Rectal smooth muscle tissue (tissue), 1 donor: ENCODE measurements around the gene TLDC2.
"Not testable (repeated sequence)": the region's sequence is repeated elsewhere in the genome, so short reads cannot be mapped to it uniquely, and the experiment has no call there.

Experiments used
- H3K27ac ChIP-seq: one replicate; pipeline ENCODE4 v1.7.0; 2013; ENCODE audit warnings: low read depth, low read length, inconsistent platforms
- H3K27me3 ChIP-seq: one replicate; pipeline ENCODE4 v1.7.0; 2013; ENCODE audit warnings: low read length; ENCODE audit not compliant: control insufficient read depth, insufficient read depth
- H3K36me3 ChIP-seq: one replicate; pipeline ENCODE4 v1.7.0; 2013; ENCODE audit warnings: low read length; ENCODE audit not compliant: control insufficient read depth, insufficient read depth
- H3K4me1 ChIP-seq: one replicate; pipeline ENCODE4 v1.7.0; 2013; ENCODE audit warnings: low read length; ENCODE audit not compliant: control insufficient read depth, insufficient read depth
- H3K4me3 ChIP-seq: one replicate; pipeline ENCODE4 v1.7.0; 2013; ENCODE audit warnings: low read length
- H3K9ac ChIP-seq: one replicate; pipeline ENCODE4 v1.7.0; 2013; ENCODE audit warnings: low read length

The TLDC2 gene

DNA sequence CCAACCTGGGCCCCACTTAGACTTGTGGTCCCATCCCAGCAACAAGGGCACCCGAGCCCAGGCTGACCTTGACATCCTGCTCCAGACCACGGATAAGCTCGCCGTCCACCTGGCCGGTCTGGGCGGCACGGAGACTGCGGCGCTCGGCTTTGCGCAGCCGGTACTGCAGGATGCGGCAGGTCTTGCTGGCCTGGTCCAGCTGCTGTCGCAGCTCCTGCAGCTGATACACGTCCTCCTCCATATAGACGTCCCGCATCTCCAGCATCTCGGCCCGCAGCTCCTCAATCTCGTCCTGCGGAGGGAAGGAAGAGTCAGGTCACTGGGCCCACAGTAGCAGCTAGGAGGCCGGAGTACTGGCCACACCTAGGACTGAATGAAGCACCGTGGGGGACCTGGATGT is 36.8 kb upstream of the TLDC2 start:
- no peak overlapping the region for H3K9ac ChIP-seq
- H3K27ac ChIP-seq = no peak overlapping the region
- H3K36me3 ChIP-seq = peaks cover 4% of the 10 kb centered on the region
- no peaks in the 10 kb centered on the region for H3K27me3 ChIP-seq
- peaks cover 22% of the 10 kb centered on the region for H3K4me1 ChIP-seq
- H3K4me3 ChIP-seq = no peak overlapping the region

DNA sequence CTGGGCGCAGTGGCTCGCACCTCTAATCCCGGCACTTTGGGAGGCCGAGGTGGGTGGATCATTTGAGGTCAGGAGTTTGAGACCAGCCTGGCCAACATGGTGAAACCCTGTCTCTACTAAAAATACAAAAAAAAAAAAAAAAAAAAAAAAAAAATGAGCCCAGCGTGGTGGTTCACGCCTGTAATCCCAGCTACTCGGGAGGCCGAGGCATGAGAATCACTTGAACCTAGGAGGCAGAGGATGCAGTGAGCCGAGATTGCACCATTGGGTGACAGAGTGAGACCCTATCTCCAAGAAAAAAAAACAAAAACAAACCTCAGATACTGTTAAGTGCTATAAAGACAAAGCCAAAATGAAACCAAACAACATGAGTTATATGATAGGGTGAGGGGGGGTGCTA is 34.9 kb upstream of the TLDC2 start:
- not testable (repeated sequence) for H3K9ac ChIP-seq, H3K36me3 ChIP-seq, H3K4me3 ChIP-seq, H3K27me3 ChIP-seq
- H3K4me1 ChIP-seq = peaks cover 17% of the 10 kb centered on the region
- peak overlapping the region; percentile 56 for H3K27ac ChIP-seq

DNA sequence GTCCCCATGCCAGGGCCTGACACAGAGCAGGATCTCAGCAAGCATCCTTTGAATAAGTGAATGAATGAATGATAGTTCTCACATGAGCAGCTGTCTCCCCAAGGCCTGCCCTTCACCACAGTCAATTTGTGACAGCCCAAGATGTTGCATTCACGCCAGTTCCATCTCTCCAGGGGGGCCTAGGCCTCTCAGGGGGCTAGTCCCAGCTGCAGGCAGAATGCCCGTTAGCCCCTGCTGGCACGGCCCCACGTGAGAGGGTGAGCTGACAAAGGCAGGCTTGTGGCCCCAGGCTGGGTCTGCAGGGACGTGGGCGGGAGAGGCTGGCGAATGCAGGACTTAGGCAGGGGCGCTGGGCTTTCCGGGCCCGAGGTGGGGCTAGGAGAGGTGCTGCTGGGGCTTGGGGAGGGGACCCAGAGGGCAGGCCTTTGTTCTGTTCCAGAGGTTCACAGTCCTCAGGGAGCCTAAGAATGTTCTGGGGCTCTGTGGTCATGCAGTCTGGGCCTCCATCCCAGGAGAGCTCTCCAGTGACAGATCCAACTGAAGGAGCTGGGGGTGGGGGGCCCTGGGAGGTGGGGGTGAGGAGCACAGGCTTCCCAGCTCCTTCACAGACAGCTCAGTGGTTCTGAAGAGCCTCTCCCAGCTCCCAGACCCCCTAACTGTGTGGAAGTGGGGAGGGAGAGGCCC is 30.5 kb upstream of the TLDC2 start:
- Histone ChIP-seq H3K4me1 (peaks cover 50% of the 10 kb centered on the region), H3K36me3 (no peaks in the 10 kb centered on the region), H3K4me3 (no peak overlapping the region), H3K27ac (peak overlapping the region; percentile 96), H3K27me3 (no peaks in the 10 kb centered on the region), H3K9ac (no peak overlapping the region)

DNA sequence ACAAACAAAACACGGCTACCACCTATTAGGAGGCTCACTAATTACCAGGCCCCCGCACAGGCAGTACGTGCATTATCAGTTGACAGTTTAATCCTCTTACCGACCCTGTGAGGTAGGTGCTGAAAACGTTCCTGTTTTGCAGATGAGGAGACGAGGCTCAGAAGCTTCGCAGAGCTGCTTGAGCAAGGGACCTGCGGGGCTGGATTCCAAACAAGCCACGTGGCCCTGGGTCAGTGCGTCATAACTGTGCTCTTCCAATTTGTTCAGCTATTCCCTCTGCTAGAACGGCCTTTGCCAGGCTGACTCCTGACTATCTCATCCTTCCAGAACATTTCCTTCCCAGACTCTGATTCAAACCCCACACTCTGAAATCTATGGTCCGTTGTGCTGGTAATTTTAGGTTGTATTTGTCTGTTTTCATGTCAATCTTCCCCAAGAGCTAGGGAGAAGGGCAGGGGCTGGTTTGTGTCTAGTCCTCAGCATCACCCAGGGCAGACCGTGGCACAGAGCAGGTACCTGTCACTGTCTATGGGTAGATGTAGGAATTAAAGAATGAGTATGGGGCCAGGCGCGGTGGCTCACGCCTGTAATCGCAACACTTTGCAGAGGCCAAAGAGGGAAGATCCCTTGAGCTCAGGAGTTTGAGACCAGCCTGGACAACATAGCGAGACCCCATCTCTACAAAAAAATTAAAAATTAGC is 28.8 kb upstream of the TLDC2 start:
- H3K27ac ChIP-seq = peak overlapping the region; percentile 96
- no peak overlapping the region for H3K9ac ChIP-seq
- no peaks in the 10 kb centered on the region for H3K36me3 ChIP-seq
- no peaks in the 10 kb centered on the region for H3K27me3 ChIP-seq
- peaks cover 56% of the 10 kb centered on the region for H3K4me1 ChIP-seq
- H3K4me3 ChIP-seq = no peak overlapping the region

DNA sequence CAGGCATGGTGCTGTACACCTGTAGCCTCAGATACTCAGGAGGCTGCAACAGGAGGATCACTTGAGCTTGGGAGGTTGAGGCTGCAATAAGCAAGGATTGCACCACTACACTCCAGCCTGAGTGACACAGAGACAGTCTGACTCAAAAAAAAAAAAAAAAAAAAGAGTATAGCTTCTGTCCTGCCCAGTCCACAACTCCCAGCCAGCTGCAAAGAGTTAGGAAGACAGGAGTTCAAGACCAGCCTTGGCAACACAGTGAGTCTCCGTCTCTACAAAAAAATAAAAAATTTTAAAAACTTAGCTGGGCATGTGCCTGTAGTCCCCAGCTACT is 28.3 kb upstream of the TLDC2 start:
- peak overlapping the region; percentile 96 for H3K27ac ChIP-seq
- no peaks in the 10 kb centered on the region for H3K36me3 ChIP-seq
- H3K9ac ChIP-seq = no peak overlapping the region
- no peak overlapping the region for H3K4me3 ChIP-seq
- H3K4me1 ChIP-seq = peaks cover 59% of the 10 kb centered on the region
- no peaks in the 10 kb centered on the region for H3K27me3 ChIP-seq

DNA sequence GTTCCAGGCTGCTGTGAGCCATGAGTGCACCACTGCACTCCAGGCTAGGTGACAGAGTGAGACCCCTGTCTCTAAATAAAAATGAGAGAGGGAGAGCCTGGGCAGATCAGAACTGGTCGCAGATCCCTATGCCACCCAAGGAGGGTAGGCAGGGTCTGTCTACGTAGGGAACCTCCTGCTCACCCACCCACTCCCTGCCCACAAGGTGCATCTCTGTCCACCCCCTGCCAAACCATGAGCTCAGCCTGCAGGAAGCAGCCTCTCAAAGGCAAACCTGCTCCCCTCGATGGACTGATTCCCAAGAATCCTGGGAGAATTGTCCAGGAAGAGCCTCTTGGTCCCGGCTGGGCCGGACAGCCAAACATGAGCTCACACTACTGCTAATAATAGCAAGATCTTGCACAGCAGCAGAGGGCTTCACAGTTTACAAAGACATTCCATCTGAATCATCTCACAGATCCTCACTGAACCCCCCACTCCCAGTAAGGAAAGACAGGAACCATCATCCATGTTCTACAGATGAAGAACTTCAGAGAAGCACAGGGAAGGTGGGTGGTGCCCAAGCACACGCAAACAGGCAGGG is 27.8 kb upstream of the TLDC2 start:
- H3K9ac ChIP-seq = no peak overlapping the region
- H3K27me3 ChIP-seq = no peaks in the 10 kb centered on the region
- peak overlapping the region; percentile 96 for H3K27ac ChIP-seq
- peaks cover 57% of the 10 kb centered on the region for H3K4me1 ChIP-seq
- no peak overlapping the region for H3K4me3 ChIP-seq
- H3K36me3 ChIP-seq = no peaks in the 10 kb centered on the region

DNA sequence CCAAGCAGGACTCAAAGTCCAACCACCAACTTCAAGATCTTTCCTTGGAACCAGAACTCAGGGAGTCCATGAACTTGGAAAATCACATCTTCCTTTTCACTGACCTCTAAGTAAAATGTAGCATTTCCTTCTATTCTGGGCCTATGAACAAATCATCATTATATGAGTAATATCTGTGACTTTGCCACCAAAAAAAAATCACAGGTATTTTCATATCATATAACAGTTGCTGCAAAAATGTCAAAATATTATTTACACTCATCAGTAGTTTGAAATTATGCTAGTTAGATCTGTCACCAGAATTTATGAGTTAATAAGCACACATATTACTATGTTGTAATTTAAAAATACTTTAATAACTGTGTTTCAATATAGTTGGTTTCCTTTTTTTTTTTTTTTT is 27.3 kb upstream of the TLDC2 start:
- Histone ChIP-seq H3K27me3 (no peaks in the 10 kb centered on the region), H3K4me1 (peaks cover 56% of the 10 kb centered on the region), H3K27ac (peak overlapping the region; percentile 96), H3K36me3 (no peaks in the 10 kb centered on the region), H3K9ac (no peak overlapping the region), H3K4me3 (no peak overlapping the region)

DNA sequence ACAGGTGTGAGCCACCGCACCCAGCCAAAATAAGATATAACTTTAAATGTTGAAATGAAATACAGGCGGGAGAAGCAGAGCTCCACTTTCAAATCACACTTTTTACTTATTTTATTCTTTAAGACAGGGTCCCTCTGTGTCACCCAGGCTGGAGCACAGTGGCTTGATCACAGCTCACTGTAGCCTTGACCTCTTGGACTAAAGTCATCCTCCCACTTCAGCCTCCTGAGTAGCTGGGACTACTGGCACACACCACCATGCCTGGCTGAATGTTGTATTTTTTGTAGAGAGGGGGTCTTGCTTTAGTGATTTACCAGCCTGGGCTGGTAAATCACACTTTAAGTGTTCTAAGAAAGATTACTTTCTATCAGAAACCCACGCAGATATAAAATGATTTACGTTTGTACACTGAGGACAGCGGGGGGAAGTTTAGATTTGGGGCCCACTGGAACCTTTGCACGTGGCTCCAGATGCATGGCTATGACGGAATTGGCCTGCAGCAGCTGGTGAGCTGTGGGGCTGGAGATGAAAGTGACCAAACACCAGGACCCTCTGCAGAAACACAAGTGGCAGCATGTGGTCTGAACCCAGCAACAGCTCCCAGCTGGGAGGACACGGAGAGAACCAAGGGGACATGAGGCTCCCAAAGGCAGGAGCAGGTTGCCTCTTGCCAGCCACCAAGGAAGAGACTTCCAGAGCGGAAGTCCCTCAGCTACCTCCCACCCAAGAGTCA is 26.4 kb upstream of the TLDC2 start:
- peaks cover 55% of the 10 kb centered on the region for H3K4me1 ChIP-seq
- no peaks in the 10 kb centered on the region for H3K27me3 ChIP-seq
- no peak overlapping the region for H3K4me3 ChIP-seq
- peak overlapping the region; percentile 96 for H3K27ac ChIP-seq
- H3K36me3 ChIP-seq = no peaks in the 10 kb centered on the region
- H3K9ac ChIP-seq = no peak overlapping the region

DNA sequence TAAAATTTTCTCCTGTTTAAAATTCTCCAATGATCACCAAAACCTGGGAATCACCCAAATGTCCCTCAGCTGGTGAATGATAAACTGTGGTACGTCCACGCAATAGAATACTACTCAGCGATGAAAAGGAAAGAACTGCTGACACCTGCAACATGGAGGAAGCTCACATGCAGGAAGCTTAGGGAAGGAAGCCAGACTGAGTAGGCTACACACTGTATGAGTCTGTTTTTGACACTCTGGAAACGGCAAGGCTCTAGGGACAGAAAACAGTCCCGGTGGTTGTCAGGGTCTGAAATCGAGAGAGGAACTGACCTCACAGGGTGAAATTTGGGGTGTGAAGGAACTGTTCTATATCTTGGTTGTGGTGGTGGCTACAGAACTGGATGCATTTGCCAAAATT is 25.2 kb upstream of the TLDC2 start:
- no peaks in the 10 kb centered on the region for H3K27me3 ChIP-seq
- H3K36me3 ChIP-seq = no peaks in the 10 kb centered on the region
- peaks cover 58% of the 10 kb centered on the region for H3K4me1 ChIP-seq
- H3K4me3 ChIP-seq = no peak overlapping the region
- no peak overlapping the region for H3K9ac ChIP-seq
- H3K27ac ChIP-seq = no peak overlapping the region

DNA sequence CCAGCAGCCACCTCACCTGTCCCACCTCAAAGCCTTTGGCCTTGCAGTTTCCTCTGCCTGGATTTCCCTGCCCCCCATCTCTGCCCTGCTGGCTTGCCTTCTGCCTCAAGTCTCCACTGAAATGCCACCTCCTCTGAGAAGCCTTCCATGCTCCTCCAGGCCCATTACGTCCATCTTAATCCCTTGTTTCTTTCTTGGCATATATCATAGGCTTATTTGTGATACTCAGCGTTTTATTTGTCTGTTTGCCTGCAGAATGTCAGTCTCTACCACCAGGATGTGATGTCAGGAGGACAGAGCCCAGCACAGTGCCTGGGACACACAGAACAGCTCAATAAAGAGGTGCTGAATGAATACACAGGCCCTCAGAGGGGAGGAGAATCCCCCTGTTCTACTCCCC is 24.4 kb upstream of the TLDC2 start:
- Histone ChIP-seq H3K27me3 (no peaks in the 10 kb centered on the region), H3K27ac (peak overlapping the region; percentile 86), H3K9ac (no peak overlapping the region), H3K4me3 (no peak overlapping the region), H3K4me1 (peaks cover 60% of the 10 kb centered on the region), H3K36me3 (no peaks in the 10 kb centered on the region)

DNA sequence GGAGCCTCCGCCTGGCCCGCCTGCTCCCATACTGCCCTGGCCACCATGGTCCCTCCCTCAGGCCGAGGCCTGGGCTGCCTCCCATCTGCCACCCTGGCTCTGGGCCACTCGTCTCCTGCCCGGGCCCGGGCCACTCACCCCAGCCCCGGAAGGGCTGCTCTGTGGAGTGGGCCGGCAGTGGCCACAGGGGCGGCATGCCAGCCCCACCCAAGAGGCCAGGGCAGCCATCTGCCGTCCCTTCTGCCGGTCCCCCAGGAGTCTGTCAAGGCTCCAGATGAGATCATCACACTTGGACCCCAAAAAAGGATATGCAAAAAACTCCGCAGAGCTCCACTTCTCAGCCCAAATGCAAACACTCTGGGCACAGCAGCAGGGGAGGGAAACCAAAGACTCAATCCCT is 23.8 kb upstream of the TLDC2 start:
- Histone ChIP-seq H3K36me3 (no peaks in the 10 kb centered on the region), H3K27ac (peak overlapping the region; percentile 86), H3K9ac (peak overlapping the region; percentile 12), H3K4me3 (no peak overlapping the region), H3K4me1 (peaks cover 62% of the 10 kb centered on the region), H3K27me3 (no peaks in the 10 kb centered on the region)

DNA sequence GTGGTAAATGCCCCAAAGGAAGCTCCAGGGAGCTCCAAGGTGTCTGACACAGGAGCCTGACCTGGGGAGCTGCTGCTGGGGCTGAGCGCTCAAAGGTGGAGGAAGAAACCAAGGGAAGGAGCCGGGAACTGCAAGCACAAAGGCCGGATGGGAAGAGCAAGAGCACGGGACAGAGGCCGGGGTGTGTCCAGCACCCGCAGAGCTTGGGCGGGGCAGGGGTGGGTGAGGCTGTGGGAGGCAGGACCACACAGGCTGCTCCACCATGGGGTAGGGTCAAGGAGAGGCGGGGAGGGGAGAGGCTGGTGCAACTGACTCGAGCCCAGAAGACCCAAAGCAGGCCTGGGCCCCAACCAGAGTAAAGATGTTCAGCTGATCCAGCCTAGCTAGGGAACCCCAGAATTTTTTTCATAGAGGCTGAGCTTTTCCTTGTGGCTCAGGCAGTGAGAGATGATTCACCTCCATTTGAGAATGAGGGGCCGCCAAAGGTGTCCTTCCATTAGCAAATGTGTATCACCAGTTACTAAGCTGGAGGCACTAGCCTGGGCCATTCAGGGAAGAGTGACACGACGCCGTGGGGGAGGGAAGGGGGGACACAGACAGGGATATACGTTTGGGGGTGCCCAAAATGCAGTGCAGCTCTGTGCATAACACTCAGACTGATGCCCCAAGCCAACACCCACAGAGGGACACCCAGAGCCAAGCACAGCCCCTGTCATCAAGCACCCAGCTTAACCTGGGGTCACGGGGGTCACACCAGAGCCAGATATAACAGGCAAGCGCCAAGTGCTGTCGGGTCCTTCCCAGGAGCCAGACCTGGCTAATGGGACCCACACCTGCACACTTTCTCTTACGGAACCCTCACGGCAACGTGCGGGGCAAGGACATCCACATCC is 21.3 kb upstream of the TLDC2 start:
- no peak overlapping the region for H3K9ac ChIP-seq
- peaks cover 50% of the 10 kb centered on the region for H3K4me1 ChIP-seq
- H3K27ac ChIP-seq = peak overlapping the region; percentile 59
- H3K4me3 ChIP-seq = no peak overlapping the region
- no peaks in the 10 kb centered on the region for H3K27me3 ChIP-seq
- H3K36me3 ChIP-seq = no peaks in the 10 kb centered on the region
